Vagina (tissue), 2 donors: ENCODE measurements around the gene IL12RB2. TPM values are rescaled to one million over a fixed set of nuclear protein-coding genes. Genes with fewer than 3 reads are reported as not detected.

Experiments
- DNase-seq, 2 donors: peaks; one replicate each; pipeline ENCODE4 v3.0.0-alpha.2; 2017; ENCODE audit errors: extremely low spot score in 2 of 2
- H3K27ac ChIP-seq: fragments of 200-600 bp; sonication (generic); one replicate; pipeline ENCODE4 v1.5.1; 2019
- H3K27me3 ChIP-seq: fragments of 200-600 bp; sonication (generic); one replicate; pipeline ENCODE4 v1.5.1; 2019
- H3K36me3 ChIP-seq, 2 donors: fragments of 200-600 bp; sonication (generic); one replicate each; pipeline ENCODE4 v1.5.1; 2017 to 2019
- H3K4me1 ChIP-seq: fragments of 200-600 bp; sonication (generic); one replicate; pipeline ENCODE4 v1.5.1; 2019
- H3K4me3 ChIP-seq, 2 donors: fragments of 200-600 bp; sonication (generic); 1 replicate in 1 of 2; 2 replicates in 1 of 2; pipeline ENCODE4 v1.5.1; 2016 to 2019
- H3K9me3 ChIP-seq: fragments of 200-600 bp; sonication (generic); one replicate; pipeline ENCODE4 v1.5.1; 2019
- CTCF ChIP-seq, 3 experiments: fragments of 450-650 bp in 2 of 3; fragments of 200-600 bp in 1 of 3; sonication (generic) in 1 of 3; IDR thresholded peaks; one replicate each; pipeline ENCODE4 v1.5.1; 2017 to 2019; ENCODE audit warnings: antibody characterized with exemption in 3 of 3, mild to moderate bottlenecking in 2 of 3, moderate library complexity in 2 of 3
- POLR2A ChIP-seq, 2 donors: fragments of 450-650 bp; IDR thresholded peaks; one replicate each; pipeline ENCODE4 v1.6.1; 2017; ENCODE audit warnings: antibody characterized with exemption in 2 of 2, mild to moderate bottlenecking in 2 of 2, moderate library complexity in 2 of 2
- POLR2AphosphoS5 ChIP-seq, 2 donors: sonication (generic); formaldehyde crosslinking; IDR thresholded peaks; one replicate each; pipeline ENCODE4 v1.9.0; 2017; ENCODE audit warnings: antibody characterized with exemption in 2 of 2, mild to moderate bottlenecking in 2 of 2, low read depth in 1 of 2; ENCODE audit not compliant: insufficient read depth in 1 of 2
- intact Hi-C: fragments of 100-400 bp; cut with DNase I; formaldehyde crosslinking; loops from one replicate; pipeline ENCODE4 v1.15.1; 2023
- total RNA-seq: library from RNA; depleted of rRNA; stranded (reverse); fragments of >200 nt; gene quantifications from one replicate; pipeline ENCODE4 v1.2.3, GENCODE V29; 2016

IL12RB2 gene
- total RNA-seq, 1 donor from 2014 or later, result 0.74 TPM

DNA sequence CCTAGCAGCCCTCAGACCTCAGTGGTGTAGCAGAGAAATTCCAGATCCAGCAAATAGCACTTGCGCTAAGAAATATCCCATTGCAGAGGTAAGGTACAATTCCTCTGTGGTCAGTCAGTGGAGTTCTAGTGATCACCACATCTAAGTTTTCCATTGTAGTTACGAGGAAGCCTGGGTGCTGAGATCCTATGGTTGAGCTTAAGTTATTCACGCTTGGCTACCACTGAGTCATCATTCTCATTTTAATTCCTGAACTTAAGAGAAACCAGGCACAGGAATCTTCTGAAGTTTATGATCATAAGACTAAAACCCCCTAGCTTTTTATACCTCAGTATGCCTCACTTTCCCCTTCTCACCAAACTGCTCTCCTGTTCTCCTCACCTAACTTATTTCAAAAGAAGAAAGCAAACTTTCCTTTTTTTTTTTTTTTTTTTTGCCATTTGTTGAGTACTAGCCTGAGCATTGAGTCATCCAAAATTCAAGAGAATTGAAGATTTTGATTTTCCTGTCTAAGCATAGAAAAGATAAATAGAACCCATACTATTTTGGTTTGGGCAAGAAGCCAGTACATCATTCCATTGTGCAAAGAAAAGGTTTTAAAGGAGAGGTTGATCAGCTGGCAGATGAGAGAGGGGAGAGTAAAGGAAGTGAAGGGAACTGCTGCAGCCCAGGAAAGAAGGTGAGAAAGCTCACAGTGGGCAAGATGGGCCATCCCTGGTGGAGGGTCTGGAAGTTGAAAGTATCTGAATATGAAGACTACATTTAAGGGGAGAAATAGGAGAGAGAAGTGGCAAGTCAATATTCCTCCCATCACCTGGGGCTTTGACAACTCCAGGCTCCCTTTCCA lies 82.6 kb downstream of the IL12RB2 start:
- Histone ChIP-seq H3K4me1 (no peaks in the 10 kb centered on the region), H3K9me3 (no peaks in the 10 kb centered on the region), H3K4me3 (no peak overlapping the region), H3K36me3 (peaks cover 0 to under 1% of the 10 kb centered on the region in 2 donors), H3K27ac (no peak overlapping the region), H3K27me3 (no peaks in the 10 kb centered on the region)
- DNase-seq, result no peak
- no peak for TF ChIP-seq POLR2AphosphoS5 (IDR thresholded peaks at IDR 0.05; ENCODE audit: insufficient read depth in 1 of 2, low read depth in 1 of 2)
- no peak for TF ChIP-seq CTCF (IDR thresholded peaks at IDR 0.05)
- no peak for TF ChIP-seq POLR2A (IDR thresholded peaks at IDR 0.05)
- intact Hi-C loops, result no loop called here

DNA sequence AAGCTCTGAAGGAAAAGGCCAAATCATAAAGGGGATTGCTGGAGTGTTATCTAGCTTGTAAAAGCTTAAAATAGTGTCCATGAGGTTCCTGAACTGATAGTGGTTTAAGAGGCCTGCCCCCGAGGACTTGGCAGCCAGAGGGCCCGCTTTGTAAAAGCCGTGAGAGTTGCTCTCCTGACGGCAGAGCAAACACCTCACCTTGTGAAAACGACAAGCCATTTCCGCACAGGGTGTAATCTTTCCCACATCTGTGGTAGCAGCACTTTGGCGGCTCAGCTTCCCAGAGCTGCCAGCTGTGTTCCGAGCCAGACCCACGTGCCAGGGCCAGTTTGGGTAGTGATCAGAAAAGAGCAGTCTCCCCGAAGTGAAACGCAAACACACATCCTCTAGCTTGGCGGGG lies 85.6 kb downstream of the IL12RB2 start:
- H3K4me1 ChIP-seq, result no peaks in the 10 kb centered on the region
- no peaks in the 10 kb centered on the region for H3K9me3 ChIP-seq
- no peak overlapping the region for H3K4me3 ChIP-seq
- peaks cover 0 to 6% of the 10 kb centered on the region in 2 donors for H3K36me3 ChIP-seq
- no peaks in the 10 kb centered on the region for H3K27me3 ChIP-seq
- TF ChIP-seq POLR2AphosphoS5 (IDR thresholded peaks at IDR 0.05; ENCODE audit: insufficient read depth in 1 of 2, low read depth in 1 of 2), result no peak
- no peak for TF ChIP-seq POLR2A (IDR thresholded peaks at IDR 0.05)
- no peak for TF ChIP-seq CTCF (IDR thresholded peaks at IDR 0.05)
- H3K27ac ChIP-seq, result no peak overlapping the region
- DNase-seq, result no peak
- intact Hi-C loops, result no loop called here

GRCh38 chr1:67393737-67394136 lies 86.1 kb downstream of the IL12RB2 start:
- no peaks in the 10 kb centered on the region for H3K9me3 ChIP-seq
- DNase-seq, result no peak
- intact Hi-C loops, result no loop called here
- no peaks in the 10 kb centered on the region for H3K27me3 ChIP-seq
- H3K4me1 ChIP-seq, result no peaks in the 10 kb centered on the region
- TF ChIP-seq POLR2A (IDR thresholded peaks at IDR 0.05), result no peak
- no peak for TF ChIP-seq POLR2AphosphoS5 (IDR thresholded peaks at IDR 0.05; ENCODE audit: insufficient read depth in 1 of 2, low read depth in 1 of 2)
- no peak for TF ChIP-seq CTCF (IDR thresholded peaks at IDR 0.05)
- H3K27ac ChIP-seq, result no peak overlapping the region
- H3K36me3 ChIP-seq, result peaks cover 0 to 6% of the 10 kb centered on the region in 2 donors
- no peak overlapping the region for H3K4me3 ChIP-seq

DNA sequence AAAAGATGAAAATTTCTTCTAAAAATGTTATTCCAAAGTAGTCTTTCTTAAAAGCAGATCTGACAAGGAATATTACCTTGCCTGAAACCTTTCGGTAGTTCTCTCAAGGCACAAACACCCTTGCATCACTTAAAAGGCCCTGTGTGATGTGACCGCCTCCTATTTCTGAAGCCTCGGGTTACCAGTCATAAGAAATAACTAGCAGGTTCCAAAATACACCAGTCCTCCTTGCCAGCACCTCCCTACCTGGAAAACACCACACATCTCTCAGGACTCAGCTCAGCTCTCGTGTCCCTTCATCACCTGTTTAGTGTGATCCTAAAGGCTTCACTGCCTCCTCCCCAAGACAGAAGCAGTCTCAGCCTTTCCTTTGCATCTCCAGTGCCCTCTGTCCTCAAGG lies 86.9 kb downstream of the IL12RB2 start:
- H3K27ac ChIP-seq, result no peak overlapping the region
- TF ChIP-seq POLR2A (IDR thresholded peaks at IDR 0.05) (no peak), POLR2AphosphoS5 (IDR thresholded peaks at IDR 0.05; ENCODE audit: insufficient read depth in 1 of 2, low read depth in 1 of 2) (no peak), CTCF (IDR thresholded peaks at IDR 0.05) (no peak)
- intact Hi-C loops, result no loop called here
- H3K27me3 ChIP-seq, result no peaks in the 10 kb centered on the region
- DNase-seq, result no peak
- H3K4me3 ChIP-seq, result no peak overlapping the region
- H3K9me3 ChIP-seq, result no peaks in the 10 kb centered on the region
- no peaks in the 10 kb centered on the region for H3K4me1 ChIP-seq
- H3K36me3 ChIP-seq, result peaks cover 0 to 6% of the 10 kb centered on the region in 2 donors
